22Rv1 (cell line): ENCODE results near the gene KDM5A.

Experiments
- H3K27ac ChIP-seq: fragments of 450-650 bp; 2 replicates; pipeline ENCODE4 v1.5.1; 2017
- ZFX ChIP-seq: fragments of 450-650 bp; IDR thresholded peaks from 2 replicates; pipeline ENCODE4 v1.6.1; 2017; ENCODE audit warnings: antibody characterized with exemption, borderline replicate concordance
- TF ChIP-seq, protein P1 (sequence below): fragments of 450-650 bp; IDR thresholded peaks from 2 replicates; pipeline ENCODE4 v1.5.1; 2017; ENCODE audit warnings: mild to moderate bottlenecking

KDM5A gene

GRCh38 chr12:242496-242895, 146.6 kb downstream of the KDM5A start:
- no peak for TF ChIP-seq ZFX
- TF ChIP-seq, protein P1, sequence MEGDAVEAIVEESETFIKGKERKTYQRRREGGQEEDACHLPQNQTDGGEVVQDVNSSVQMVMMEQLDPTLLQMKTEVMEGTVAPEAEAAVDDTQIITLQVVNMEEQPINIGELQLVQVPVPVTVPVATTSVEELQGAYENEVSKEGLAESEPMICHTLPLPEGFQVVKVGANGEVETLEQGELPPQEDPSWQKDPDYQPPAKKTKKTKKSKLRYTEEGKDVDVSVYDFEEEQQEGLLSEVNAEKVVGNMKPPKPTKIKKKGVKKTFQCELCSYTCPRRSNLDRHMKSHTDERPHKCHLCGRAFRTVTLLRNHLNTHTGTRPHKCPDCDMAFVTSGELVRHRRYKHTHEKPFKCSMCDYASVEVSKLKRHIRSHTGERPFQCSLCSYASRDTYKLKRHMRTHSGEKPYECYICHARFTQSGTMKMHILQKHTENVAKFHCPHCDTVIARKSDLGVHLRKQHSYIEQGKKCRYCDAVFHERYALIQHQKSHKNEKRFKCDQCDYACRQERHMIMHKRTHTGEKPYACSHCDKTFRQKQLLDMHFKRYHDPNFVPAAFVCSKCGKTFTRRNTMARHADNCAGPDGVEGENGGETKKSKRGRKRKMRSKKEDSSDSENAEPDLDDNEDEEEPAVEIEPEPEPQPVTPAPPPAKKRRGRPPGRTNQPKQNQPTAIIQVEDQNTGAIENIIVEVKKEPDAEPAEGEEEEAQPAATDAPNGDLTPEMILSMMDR = no peak
- H3K27ac ChIP-seq = no peak overlapping the region

DNA sequence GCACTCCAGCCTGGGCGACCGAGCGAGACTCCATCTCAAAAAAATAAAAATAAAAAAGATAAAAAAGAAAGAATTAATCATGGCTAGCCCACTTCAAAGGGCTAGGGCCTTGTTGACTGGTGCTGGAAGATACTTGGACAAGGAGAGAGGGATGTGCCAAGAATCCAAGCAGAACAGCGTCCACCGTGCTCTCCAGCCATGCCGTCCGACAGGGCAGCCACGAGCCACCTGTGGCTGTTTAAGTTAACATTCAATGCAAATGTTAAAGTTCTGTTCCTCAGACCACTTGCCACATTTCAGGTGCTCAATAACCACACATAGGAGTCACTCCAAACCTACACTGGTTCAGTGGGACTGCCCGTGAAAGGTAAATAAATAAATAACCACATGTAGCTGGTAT, 147.9 kb downstream of the KDM5A start:
- no peak overlapping the region for H3K27ac ChIP-seq
- TF ChIP-seq, protein P1 = no peak
- no peak for TF ChIP-seq ZFX

DNA sequence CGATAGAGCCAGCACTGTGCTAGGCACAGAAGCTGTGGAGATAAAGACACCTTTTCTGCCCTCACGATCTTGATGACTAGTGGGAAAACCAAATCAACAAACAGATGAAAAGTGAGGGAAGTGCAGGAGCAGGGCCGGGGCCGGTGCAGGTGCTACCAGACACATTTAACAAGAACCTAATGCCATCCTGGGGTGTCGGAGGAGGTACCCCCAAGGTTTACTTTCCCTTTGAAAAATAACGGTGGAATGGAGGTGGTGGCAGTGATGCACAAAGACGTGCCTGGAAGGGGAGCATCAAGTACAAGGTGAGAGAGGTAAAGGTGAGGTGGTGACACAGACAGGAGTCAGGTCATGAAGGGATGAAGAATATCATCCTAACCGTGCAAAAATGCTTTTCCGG, 148.6 kb downstream of the KDM5A start:
- H3K27ac ChIP-seq = no peak overlapping the region
- TF ChIP-seq ZFX = no peak
- TF ChIP-seq, protein P1 = no peak

- no peak overlapping the region for H3K27ac ChIP-seq
- no peak for TF ChIP-seq ZFX
- TF ChIP-seq, protein P1 = no peak
Observed at GRCh38 chr12:238736-239398, 150.3 kb downstream of the KDM5A start.

- TF ChIP-seq, protein P1 = no peak
- no peak for TF ChIP-seq ZFX
- H3K27ac ChIP-seq = no peak overlapping the region
Observed at GRCh38 chr12:238116-238515, 151.0 kb downstream of the KDM5A start.

DNA sequence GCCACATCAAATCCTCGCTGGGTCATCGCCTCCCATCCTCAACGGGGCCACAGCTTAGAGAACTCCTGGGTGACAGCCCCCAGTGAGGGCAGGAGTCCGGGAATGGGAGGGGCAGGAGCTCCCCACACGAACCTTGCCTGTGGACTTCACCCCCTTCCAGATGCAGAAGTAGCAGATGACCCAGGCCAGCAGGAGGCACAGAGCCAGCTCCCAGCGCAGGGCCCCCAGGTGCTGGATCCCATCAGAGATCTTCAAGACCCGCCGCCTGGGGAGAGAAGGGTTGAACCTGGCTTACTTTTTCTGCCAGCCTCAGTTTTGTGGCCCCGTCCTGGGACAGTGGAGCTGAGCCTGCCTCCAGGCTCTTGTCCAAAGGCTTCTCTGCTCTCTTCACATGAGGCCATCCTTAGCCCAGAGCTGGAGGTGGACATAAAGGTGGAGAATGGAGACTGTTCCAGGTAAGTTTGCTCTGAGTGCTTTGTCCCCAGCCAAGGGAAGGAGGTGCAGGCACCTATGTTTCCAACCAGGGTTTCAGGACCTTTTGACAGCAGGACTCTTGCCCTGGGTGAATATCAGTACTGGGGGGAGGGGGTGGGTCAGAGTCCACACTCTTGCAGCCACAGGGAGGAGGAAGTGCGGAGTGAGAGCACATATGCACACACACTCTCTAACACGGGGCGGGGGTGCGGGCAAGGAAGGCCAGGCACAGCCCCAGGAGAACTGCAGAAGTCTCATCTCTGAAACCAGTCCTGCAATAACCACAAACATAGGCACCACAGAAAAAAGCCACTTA, 151.9 kb downstream of the KDM5A start:
- no peak overlapping the region for H3K27ac ChIP-seq

More for the DNA sequence above, 151.9 kb downstream of the KDM5A start:
- TF ChIP-seq, protein P1 = no peak
- TF ChIP-seq ZFX = no peak
